SH-SY5Y (cell line): Measurements from ENCODE around the gene BRDT.

ENCODE experiments used
- GATA2 ChIP-seq: IDR thresholded peaks from 2 replicates; pipeline ENCODE4 v1.6.1; 2011; ENCODE audit warnings: mild to moderate bottlenecking, low read depth, low read length
- GATA3 ChIP-seq: IDR thresholded peaks from 2 replicates; pipeline ENCODE4 v1.6.1; 2011; ENCODE audit warnings: low read depth, mild to moderate bottlenecking, low read length, moderate library complexity

DNA sequence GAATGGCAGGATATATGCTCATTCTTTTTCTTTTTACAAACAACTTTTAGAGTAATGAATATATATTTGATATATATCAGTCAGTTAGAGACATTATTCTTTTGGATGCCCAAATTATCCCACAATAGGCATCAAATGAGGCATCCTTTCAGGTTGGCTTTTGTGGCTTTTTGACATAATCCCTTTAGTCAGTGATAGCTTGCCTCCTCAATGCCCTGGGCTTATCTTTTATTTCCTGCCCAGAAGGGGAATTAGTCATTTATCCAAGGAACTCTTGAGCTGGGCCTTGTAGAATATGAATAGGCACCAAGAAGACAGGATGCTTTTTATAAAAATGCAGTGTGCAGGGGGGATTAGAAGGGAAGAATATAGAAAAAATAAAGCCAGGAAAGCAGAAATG lies 102.7 kb downstream of the BRDT start:
- TF ChIP-seq GATA2 (no peak), GATA3 (no peak)
